Prostate gland (tissue), 2 donors: Measurements from ENCODE around the gene XPO4. TPM values are rescaled to one million over a fixed set of nuclear protein-coding genes. Genes with fewer than 3 reads are reported as not detected.
A peak's percentile ranks its signal among the peaks of the same experiment; 100 is the strongest.
"Not testable (repeated sequence)": the region's sequence is repeated elsewhere in the genome, so short reads cannot be mapped to it uniquely, and the experiment has no call there.

ENCODE experiments used
- DNase-seq: peaks from one replicate; pipeline ENCODE4 v3.0.0-alpha.2; 2019; ENCODE audit warnings: low spot score
- H3K27ac ChIP-seq, 2 donors: fragments of 200-600 bp; sonication (generic); 2 replicates each; pipeline ENCODE4 v1.5.1; 2017 to 2019
- H3K27me3 ChIP-seq: fragments of 200-600 bp; sonication (generic); replicated peaks from 2 replicates; pipeline ENCODE4 v1.5.1; 2019; ENCODE audit not compliant: insufficient read depth
- H3K36me3 ChIP-seq, 2 donors: fragments of 200-600 bp; sonication (generic); 1 replicate in 1 of 2; 2 replicates in 1 of 2; pipeline versions ENCODE4 v1.5.1 to v1.8.1; 2017 to 2019
- H3K4me1 ChIP-seq: fragments of 200-600 bp; sonication (generic); replicated peaks from 2 replicates; pipeline ENCODE4 v1.5.1; 2019
- H3K4me3 ChIP-seq, 2 donors: fragments of 200-600 bp; sonication (generic); 2 replicates each; pipeline ENCODE4 v1.5.1; 2017 to 2019
- H3K9me3 ChIP-seq: fragments of 200-600 bp; sonication (generic); 2 replicates; pipeline ENCODE4 v1.5.1; 2017
- CTCF ChIP-seq, 4 experiments: fragments of 200-600 bp in 2 of 4; fragments of 450-650 bp in 2 of 4; sonication (generic) in 2 of 4; IDR thresholded peaks; 1 replicate in 3 of 4; 2 replicates in 1 of 4; pipeline ENCODE4 v1.5.1; 2016 to 2019; ENCODE audit warnings: antibody characterized with exemption in 4 of 4, mild to moderate bottlenecking in 2 of 4, moderate library complexity in 2 of 4
- POLR2A ChIP-seq: fragments of 450-650 bp; IDR thresholded peaks from one replicate; pipeline ENCODE4 v1.6.1; 2016; ENCODE audit warnings: antibody characterized with exemption, mild to moderate bottlenecking
- POLR2AphosphoS5 ChIP-seq: sonication (generic); formaldehyde crosslinking; IDR thresholded peaks from one replicate; pipeline ENCODE4 v1.6.1; 2017; ENCODE audit warnings: antibody characterized with exemption
- WGBS: methylation state at CpG from one replicate; pipeline ENCODE4 v1.1.5; 2018; 5-methylcytosine and 5-hydroxymethylcytosine counted together
- intact Hi-C: fragments of 100-400 bp; cut with DNase I; formaldehyde crosslinking; loops from one replicate; pipeline ENCODE4 v1.14.2; 2022
- total RNA-seq, 2 donors: library from RNA; depleted of rRNA; stranded (reverse); fragments of >200 nt; gene quantifications; one replicate each; pipeline ENCODE4 v1.1.0, GENCODE V29; 2016

XPO4 gene
- total RNA-seq, 2 donors from 2014 or later: 13.3 to 21.0 TPM

GRCh38 chr13:20903164-20903475 is 574 bp upstream of the XPO4 start:
- peak overlapping the region; percentile 81 to 95 for H3K4me3 ChIP-seq
- WGBS: 22% methylated on average over 14 of the region's 14 CpGs
- H3K27ac ChIP-seq: peak overlapping the region; percentile 86 to 89
- H3K27me3 ChIP-seq: no peaks in the 10 kb centered on the region
- intact Hi-C loops: no loop called here
- no peak for TF ChIP-seq CTCF (IDR thresholded peaks at IDR 0.05)
- no peak for TF ChIP-seq POLR2A
- TF ChIP-seq POLR2AphosphoS5: no peak
- no peaks in the 10 kb centered on the region for H3K9me3 ChIP-seq
- no peaks in the 10 kb centered on the region for H3K36me3 ChIP-seq
- peaks cover 11% of the 10 kb centered on the region for H3K4me1 ChIP-seq
- no peak for DNase-seq

GRCh38 chr13:20901668-20902437 is 693 bp downstream of the XPO4 start:
- Histone ChIP-seq H3K9me3 (no peaks in the 10 kb centered on the region), H3K27ac (peak overlapping the region; percentile 86 to 89), H3K36me3 (no peaks in the 10 kb centered on the region), H3K27me3 (no peaks in the 10 kb centered on the region), H3K4me1 (peaks cover 11% of the 10 kb centered on the region), H3K4me3 (peak overlapping the region; percentile 81 to 95)
- 6% methylated on average over 21 of the region's 21 CpGs for WGBS
- no peak for TF ChIP-seq CTCF (IDR thresholded peaks at IDR 0.05)
- TF ChIP-seq POLR2A: no peak
- TF ChIP-seq POLR2AphosphoS5: no peak
- intact Hi-C loops: no loop called here
- DNase-seq: no peak

GRCh38 chr13:20894245-20894644 is 8.3 kb downstream of the XPO4 start:
- no peaks in the 10 kb centered on the region for H3K4me1 ChIP-seq
- no peaks in the 10 kb centered on the region for H3K9me3 ChIP-seq
- WGBS: 55% methylated on average over 2 of the region's 2 CpGs
- H3K27ac ChIP-seq: no peak overlapping the region
- no peak overlapping the region for H3K4me3 ChIP-seq
- TF ChIP-seq POLR2A: no peak
- TF ChIP-seq POLR2AphosphoS5: no peak
- TF ChIP-seq CTCF (IDR thresholded peaks at IDR 0.05): no peak
- intact Hi-C loops: no loop called here
- H3K27me3 ChIP-seq: no peaks in the 10 kb centered on the region
- no peak for DNase-seq
- H3K36me3 ChIP-seq: no peaks in the 10 kb centered on the region

- H3K27me3 ChIP-seq: no peaks in the 10 kb centered on the region
- no peak overlapping the region for H3K27ac ChIP-seq
- H3K36me3 ChIP-seq: no peaks in the 10 kb centered on the region
- no peak for DNase-seq
- H3K4me3 ChIP-seq: no peak overlapping the region
- H3K9me3 ChIP-seq: no peaks in the 10 kb centered on the region
- intact Hi-C loops: no loop called here
- no peak for TF ChIP-seq POLR2A
- no peak for TF ChIP-seq POLR2AphosphoS5
- TF ChIP-seq CTCF (IDR thresholded peaks at IDR 0.05): no peak
- WGBS: 92% methylated on average over 7 of the region's 7 CpGs
- H3K4me1 ChIP-seq: no peaks in the 10 kb centered on the region
These were observed 10.8 kb downstream of the XPO4 start for GRCh38 chr13:20891768-20892167.

GRCh38 chr13:20891034-20891433 is 11.5 kb downstream of the XPO4 start:
- Histone ChIP-seq H3K4me1 (no peaks in the 10 kb centered on the region), H3K27ac (no peak overlapping the region), H3K36me3 (no peaks in the 10 kb centered on the region), H3K4me3 (no peak overlapping the region), H3K27me3 (no peaks in the 10 kb centered on the region), H3K9me3 (no peaks in the 10 kb centered on the region)
- WGBS: 89% methylated on average over 3 of the region's 3 CpGs
- TF ChIP-seq POLR2A: no peak
- no peak for TF ChIP-seq POLR2AphosphoS5
- no peak for TF ChIP-seq CTCF (IDR thresholded peaks at IDR 0.05)
- DNase-seq: no peak
- intact Hi-C loops: no loop called here

- DNase-seq, H3K4me3 ChIP-seq, H3K27ac ChIP-seq, intact Hi-C loops, H3K36me3 ChIP-seq, H3K4me1 ChIP-seq, H3K27me3 ChIP-seq, H3K9me3 ChIP-seq: not testable (repeated sequence)
- 100% methylated on average over 6 of the region's 6 CpGs for WGBS
These were observed 12.0 kb downstream of the XPO4 start for GRCh38 chr13:20890540-20890939.
